ENCODE data around the gene PROSER3. TPM values are rescaled to one million over a fixed set of nuclear protein-coding genes. Genes with fewer than 3 reads are reported as not detected.

Gene PROSER3
- total RNA-seq, 1 donor = 5.8 TPM

GRCh38 chr19:35739275-35740107 lies 18.5 kb upstream of the PROSER3 start:
- Histone ChIP-seq H3K4me2 (ENCODE audit: insufficient read depth, low read length) (peak overlapping the region; percentile 98), H3K4me1 (ENCODE audit: insufficient read depth, low read length) (peaks cover 6% of the 10 kb centered on the region), H3K79me2 (ENCODE audit: insufficient read depth, low read length) (peaks cover 6% of the 10 kb centered on the region), H3K27ac (ENCODE audit: low read depth, low read length) (no peak overlapping the region), H4K20me1 (ENCODE audit: insufficient read depth, low read length) (peaks cover 5% of the 10 kb centered on the region), H2AFZ (ENCODE audit: low read length) (no peak overlapping the region), H3K27me3 (ENCODE audit: insufficient read depth, low read length) (no peaks in the 10 kb centered on the region), H3K4me3 (ENCODE audit: insufficient read depth, low read length) (peak overlapping the region; percentile 81), H3K36me3 (ENCODE audit: insufficient read depth, low read length) (peaks cover 36% of the 10 kb centered on the region), H3K9me3 (ENCODE audit: low read depth, low read length) (no peaks in the 10 kb centered on the region)
- peak; percentile 73 for DNase-seq (ENCODE audit: insufficient read length, low spot score, missing footprints)
- TF ChIP-seq, protein P1, sequence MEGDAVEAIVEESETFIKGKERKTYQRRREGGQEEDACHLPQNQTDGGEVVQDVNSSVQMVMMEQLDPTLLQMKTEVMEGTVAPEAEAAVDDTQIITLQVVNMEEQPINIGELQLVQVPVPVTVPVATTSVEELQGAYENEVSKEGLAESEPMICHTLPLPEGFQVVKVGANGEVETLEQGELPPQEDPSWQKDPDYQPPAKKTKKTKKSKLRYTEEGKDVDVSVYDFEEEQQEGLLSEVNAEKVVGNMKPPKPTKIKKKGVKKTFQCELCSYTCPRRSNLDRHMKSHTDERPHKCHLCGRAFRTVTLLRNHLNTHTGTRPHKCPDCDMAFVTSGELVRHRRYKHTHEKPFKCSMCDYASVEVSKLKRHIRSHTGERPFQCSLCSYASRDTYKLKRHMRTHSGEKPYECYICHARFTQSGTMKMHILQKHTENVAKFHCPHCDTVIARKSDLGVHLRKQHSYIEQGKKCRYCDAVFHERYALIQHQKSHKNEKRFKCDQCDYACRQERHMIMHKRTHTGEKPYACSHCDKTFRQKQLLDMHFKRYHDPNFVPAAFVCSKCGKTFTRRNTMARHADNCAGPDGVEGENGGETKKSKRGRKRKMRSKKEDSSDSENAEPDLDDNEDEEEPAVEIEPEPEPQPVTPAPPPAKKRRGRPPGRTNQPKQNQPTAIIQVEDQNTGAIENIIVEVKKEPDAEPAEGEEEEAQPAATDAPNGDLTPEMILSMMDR (IDR thresholded peaks at IDR 0.05; ENCODE audit: extremely low read depth, low read depth, low read length) = no peak

GRCh38 chr19:35740108-35740422 lies 17.9 kb upstream of the PROSER3 start:
- peaks cover 7% of the 10 kb centered on the region for H3K4me1 ChIP-seq (ENCODE audit: insufficient read depth, low read length)

DNA sequence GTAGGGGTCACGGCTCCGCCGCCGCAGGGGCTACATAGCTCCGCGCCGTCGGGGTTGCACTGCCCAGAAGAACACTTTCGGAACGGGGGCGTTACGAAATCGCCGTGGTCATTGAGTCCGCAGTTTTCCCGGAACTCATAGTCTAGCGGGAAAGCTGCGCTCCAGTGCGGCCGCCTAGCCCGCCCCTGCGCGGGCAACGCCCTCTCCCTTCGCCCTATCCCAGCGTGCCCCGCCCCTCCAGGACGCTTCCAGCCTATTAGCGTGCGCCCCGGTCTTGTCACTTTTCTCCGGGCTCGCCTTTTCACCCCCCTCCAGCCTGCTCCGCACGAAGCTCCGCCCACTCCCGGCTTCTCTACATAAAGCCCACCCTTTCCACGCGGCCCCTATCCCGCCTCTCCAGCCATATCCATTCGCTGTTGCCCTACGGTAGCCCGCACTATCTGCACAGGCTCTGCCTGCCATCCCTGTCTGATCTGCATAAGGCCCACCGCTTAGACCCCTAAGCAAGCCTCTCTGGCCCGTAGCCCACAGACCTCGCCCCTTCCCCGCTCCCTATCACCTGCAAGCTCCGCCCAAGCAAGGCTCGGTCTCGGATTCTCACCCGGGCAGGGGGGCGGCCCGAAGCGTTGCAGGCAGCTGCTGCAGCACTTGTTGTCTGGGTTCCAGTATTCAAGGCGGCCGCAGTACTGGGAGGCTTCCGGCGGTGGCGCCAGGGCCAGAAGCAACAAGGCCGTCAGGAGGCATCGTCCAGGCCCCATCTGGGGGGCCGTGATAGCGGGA lies 17.4 kb upstream of the PROSER3 start:
- peak; percentile 100 for DNase-seq (ENCODE audit: insufficient read length, low spot score, missing footprints)
- Histone ChIP-seq H2AFZ (ENCODE audit: low read length) (peak overlapping the region; percentile 89), H3K9me3 (ENCODE audit: low read depth, low read length) (no peaks in the 10 kb centered on the region), H4K20me1 (ENCODE audit: insufficient read depth, low read length) (peaks cover 4% of the 10 kb centered on the region), H3K4me2 (ENCODE audit: insufficient read depth, low read length) (peak overlapping the region; percentile 98), H3K4me1 (ENCODE audit: insufficient read depth, low read length) (peaks cover 7% of the 10 kb centered on the region), H3K4me3 (ENCODE audit: insufficient read depth, low read length) (peak overlapping the region; percentile 81), H3K79me2 (ENCODE audit: insufficient read depth, low read length) (peaks cover 8% of the 10 kb centered on the region), H3K27me3 (ENCODE audit: insufficient read depth, low read length) (no peaks in the 10 kb centered on the region), H3K36me3 (ENCODE audit: insufficient read depth, low read length) (peaks cover 32% of the 10 kb centered on the region), H3K27ac (ENCODE audit: low read depth, low read length) (no peak overlapping the region)
- TF ChIP-seq, protein P1 (IDR thresholded peaks at IDR 0.05; ENCODE audit: extremely low read depth, low read depth, low read length) = no peak

More at GRCh38 chr19:35740108-35740422, 17.9 kb upstream of the PROSER3 start:
- Histone ChIP-seq H3K9me3 (ENCODE audit: low read depth, low read length) (no peaks in the 10 kb centered on the region), H3K79me2 (ENCODE audit: insufficient read depth, low read length) (peaks cover 6% of the 10 kb centered on the region), H3K27ac (ENCODE audit: low read depth, low read length) (no peak overlapping the region), H3K4me3 (ENCODE audit: insufficient read depth, low read length) (peak overlapping the region; percentile 81), H3K36me3 (ENCODE audit: insufficient read depth, low read length) (peaks cover 32% of the 10 kb centered on the region), H3K27me3 (ENCODE audit: insufficient read depth, low read length) (no peaks in the 10 kb centered on the region), H3K4me2 (ENCODE audit: insufficient read depth, low read length) (peak overlapping the region; percentile 98), H2AFZ (ENCODE audit: low read length) (no peak overlapping the region), H4K20me1 (ENCODE audit: insufficient read depth, low read length) (peaks cover 4% of the 10 kb centered on the region)
- no peak for DNase-seq (ENCODE audit: insufficient read length, low spot score, missing footprints)
- TF ChIP-seq, protein P1 (IDR thresholded peaks at IDR 0.05; ENCODE audit: extremely low read depth, low read depth, low read length) = no peak

DNA sequence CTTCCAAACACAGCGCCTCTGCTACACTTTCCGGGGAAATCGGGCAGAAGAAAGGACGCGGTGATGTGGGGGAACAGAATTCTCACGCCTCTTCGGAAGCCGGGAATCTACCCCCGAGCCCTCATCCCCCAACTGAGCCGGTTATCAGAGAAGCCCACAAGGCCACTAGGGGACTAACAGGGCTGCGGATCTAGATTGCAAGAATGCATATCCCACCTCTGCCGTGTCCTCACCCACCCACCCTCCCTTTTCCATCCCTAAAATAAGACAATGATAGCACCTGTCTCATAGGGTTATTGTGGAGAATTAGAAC lies 16.8 kb upstream of the PROSER3 start:
- TF ChIP-seq, protein P1 (IDR thresholded peaks at IDR 0.05; ENCODE audit: extremely low read depth, low read depth, low read length) = no peak
- peak overlapping the region; percentile 89 for H2AFZ ChIP-seq (ENCODE audit: low read length)
- H3K4me3 ChIP-seq (ENCODE audit: insufficient read depth, low read length) = peak overlapping the region; percentile 81
- H3K4me1 ChIP-seq (ENCODE audit: insufficient read depth, low read length) = peaks cover 11% of the 10 kb centered on the region
- H4K20me1 ChIP-seq (ENCODE audit: insufficient read depth, low read length) = peaks cover 4% of the 10 kb centered on the region
- peaks cover 32% of the 10 kb centered on the region for H3K36me3 ChIP-seq (ENCODE audit: insufficient read depth, low read length)
- H3K9me3 ChIP-seq (ENCODE audit: low read depth, low read length) = no peaks in the 10 kb centered on the region
- peaks cover 13% of the 10 kb centered on the region for H3K79me2 ChIP-seq (ENCODE audit: insufficient read depth, low read length)
- peak overlapping the region; percentile 98 for H3K4me2 ChIP-seq (ENCODE audit: insufficient read depth, low read length)
- DNase-seq (ENCODE audit: insufficient read length, low spot score, missing footprints) = peak; percentile 80
- no peak overlapping the region for H3K27ac ChIP-seq (ENCODE audit: low read depth, low read length)
- no peaks in the 10 kb centered on the region for H3K27me3 ChIP-seq (ENCODE audit: insufficient read depth, low read length)

All from osteoblast (primary cell).